SU-DHL-6 (cell line): ENCODE results near the gene C1orf74.

Experiments used
- H2AFZ ChIP-seq: fragments of 200-600 bp; sonication (generic); 2 replicates; pipeline ENCODE4 v1.6.1; 2014; ENCODE audit warnings: low read depth, mild to moderate bottlenecking, moderate library complexity, mixed read lengths, antibody characterized with exemption, low read length; ENCODE audit not compliant: severe bottlenecking
- H3F3A ChIP-seq: fragments of 200-600 bp; shearing (Covaris generic); 2 replicates; pipeline ENCODE4 v1.6.0; 2016; ENCODE audit warnings: antibody characterized with exemption, mild to moderate bottlenecking; ENCODE audit not compliant: insufficient read depth
- H3K27ac ChIP-seq: fragments of 200-600 bp; sonication (generic); 2 replicates; pipeline ENCODE4 v1.5.1; 2016; ENCODE audit warnings: low read depth, mild to moderate bottlenecking, low read length, moderate library complexity, mixed read lengths
- H3K27me3 ChIP-seq: fragments of 200-600 bp; sonication (generic), shearing (Covaris generic); 2 replicates; pipeline ENCODE4 v1.6.0; 2014; ENCODE audit warnings: mild to moderate bottlenecking, low read length
- H3K36me3 ChIP-seq: fragments of 200-600 bp; sonication (generic); 2 replicates; pipeline ENCODE4 v1.6.1; 2014; ENCODE audit warnings: mild to moderate bottlenecking, low read length, mixed read lengths
- H3K4me2 ChIP-seq: fragments of 300-600, 200-600 bp; shearing (Covaris generic), sonication (generic); 2 replicates; pipeline ENCODE4 v1.6.0; 2014; ENCODE audit warnings: low read length, low read depth, mild to moderate bottlenecking; ENCODE audit not compliant: poor library complexity, severe bottlenecking
- H3K4me3 ChIP-seq: fragments of 200-600 bp; sonication (generic); 2 replicates; pipeline ENCODE4 v1.5.1; 2014; ENCODE audit warnings: antibody characterized with exemption, low read length, mild to moderate bottlenecking, mixed read lengths; ENCODE audit not compliant: insufficient read depth, poor library complexity, severe bottlenecking
- H3K79me2 ChIP-seq: fragments of 200-600 bp; sonication (generic); 2 replicates; pipeline ENCODE4 v1.6.1; 2014; ENCODE audit warnings: mild to moderate bottlenecking, low read length, moderate library complexity; ENCODE audit not compliant: insufficient read depth
- H3K9ac ChIP-seq: fragments of 200-600 bp; sonication (generic); 2 replicates; pipeline ENCODE4 v1.7.0; 2014; ENCODE audit warnings: mild to moderate bottlenecking, low read length
- H3K9me2 ChIP-seq: fragments of 200-600 bp; sonication (generic); replicated peaks from 2 replicates; pipeline ENCODE4 v1.6.1; 2014; ENCODE audit warnings: low read length; ENCODE audit not compliant: insufficient read depth
- H3K9me3 ChIP-seq: fragments of 200-600 bp; sonication (generic); 2 replicates; pipeline ENCODE4 v1.6.1; 2014; ENCODE audit warnings: low read length, mixed read lengths; ENCODE audit not compliant: insufficient read depth
- H4K20me1 ChIP-seq: fragments of 200-600 bp; sonication (generic); 2 replicates; pipeline ENCODE4 v1.6.1; 2014; ENCODE audit warnings: low read depth, mild to moderate bottlenecking, antibody characterized with exemption, low read length, moderate library complexity, mixed read lengths
- EZH2phosphoT487 ChIP-seq: fragments of 200-600 bp; sonication (generic), shearing (Covaris generic); conservative IDR thresholded peaks from 2 replicates; pipeline ENCODE4 v1.6.1; 2018; ENCODE audit warnings: mild to moderate bottlenecking, antibody characterized with exemption, low read length, moderate library complexity, mixed read lengths
- TF ChIP-seq, protein P1 (sequence below): fragments of 200-600 bp; sonication (generic); IDR thresholded peaks from one replicate; pipeline ENCODE4 v1.5.1; 2017; ENCODE audit warnings: antibody characterized with exemption, mild to moderate bottlenecking, low read length, moderate library complexity; ENCODE audit not compliant: insufficient read depth, poor library complexity, severe bottlenecking

C1orf74 gene

DNA sequence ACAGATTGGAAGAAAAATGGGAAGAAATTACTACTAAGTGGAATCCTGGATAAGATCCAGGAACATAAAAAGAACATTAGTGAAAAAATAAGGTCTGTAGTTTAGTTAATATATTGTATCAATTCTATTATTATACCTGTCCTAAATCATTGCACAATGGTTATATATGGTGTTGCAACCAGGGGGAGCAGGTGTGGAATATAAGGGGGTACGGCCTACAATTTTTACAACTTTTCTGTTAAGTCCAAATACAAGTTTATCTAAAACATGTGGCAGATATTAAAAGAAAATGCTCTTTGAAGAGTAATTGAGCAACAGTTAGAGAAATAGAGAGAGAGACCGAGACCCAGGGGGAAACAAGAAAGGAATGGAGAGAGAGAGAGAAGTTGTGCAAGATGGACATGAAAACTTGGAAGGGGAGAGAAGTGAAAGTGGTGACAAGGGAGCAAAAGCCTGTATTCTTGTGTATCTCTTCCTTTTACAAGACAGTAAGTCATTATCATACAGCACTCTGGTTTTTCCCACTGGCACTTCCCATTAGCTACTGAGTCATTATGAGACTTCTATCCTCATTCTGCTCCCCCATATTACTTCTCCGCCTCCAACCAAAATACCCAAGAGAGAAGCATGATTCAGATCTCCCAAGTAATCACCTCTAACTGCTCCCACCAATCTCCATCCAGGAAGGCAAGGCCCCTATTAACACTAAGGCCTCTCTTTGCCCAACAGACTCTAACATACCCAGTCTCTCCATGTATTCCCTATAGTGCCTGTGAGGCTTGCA is 50.8 kb downstream of the C1orf74 start:
- H3K27me3 ChIP-seq: 0 out of 2 replicates have a peak, but pooled peaks cover 2% of the 10 kb centered on the region
- H3K27ac ChIP-seq: no peak overlapping the region
- H3K9ac ChIP-seq: no peak overlapping the region
- no peaks in the 10 kb centered on the region for H3K79me2 ChIP-seq
- no peaks in the 10 kb centered on the region for H3K36me3 ChIP-seq
- H3K4me2 ChIP-seq: no peak overlapping the region
- H3K9me2 ChIP-seq: no peaks in the 10 kb centered on the region
- TF ChIP-seq EZH2phosphoT487: no peak
- TF ChIP-seq, protein P1, sequence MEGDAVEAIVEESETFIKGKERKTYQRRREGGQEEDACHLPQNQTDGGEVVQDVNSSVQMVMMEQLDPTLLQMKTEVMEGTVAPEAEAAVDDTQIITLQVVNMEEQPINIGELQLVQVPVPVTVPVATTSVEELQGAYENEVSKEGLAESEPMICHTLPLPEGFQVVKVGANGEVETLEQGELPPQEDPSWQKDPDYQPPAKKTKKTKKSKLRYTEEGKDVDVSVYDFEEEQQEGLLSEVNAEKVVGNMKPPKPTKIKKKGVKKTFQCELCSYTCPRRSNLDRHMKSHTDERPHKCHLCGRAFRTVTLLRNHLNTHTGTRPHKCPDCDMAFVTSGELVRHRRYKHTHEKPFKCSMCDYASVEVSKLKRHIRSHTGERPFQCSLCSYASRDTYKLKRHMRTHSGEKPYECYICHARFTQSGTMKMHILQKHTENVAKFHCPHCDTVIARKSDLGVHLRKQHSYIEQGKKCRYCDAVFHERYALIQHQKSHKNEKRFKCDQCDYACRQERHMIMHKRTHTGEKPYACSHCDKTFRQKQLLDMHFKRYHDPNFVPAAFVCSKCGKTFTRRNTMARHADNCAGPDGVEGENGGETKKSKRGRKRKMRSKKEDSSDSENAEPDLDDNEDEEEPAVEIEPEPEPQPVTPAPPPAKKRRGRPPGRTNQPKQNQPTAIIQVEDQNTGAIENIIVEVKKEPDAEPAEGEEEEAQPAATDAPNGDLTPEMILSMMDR: no peak
- no peak overlapping the region for H3K4me3 ChIP-seq
- H4K20me1 ChIP-seq: no peaks in the 10 kb centered on the region
- no peaks in the 10 kb centered on the region for H3K9me3 ChIP-seq
- H3F3A ChIP-seq: no peaks in the 10 kb centered on the region
- H2AFZ ChIP-seq: no peak overlapping the region

DNA sequence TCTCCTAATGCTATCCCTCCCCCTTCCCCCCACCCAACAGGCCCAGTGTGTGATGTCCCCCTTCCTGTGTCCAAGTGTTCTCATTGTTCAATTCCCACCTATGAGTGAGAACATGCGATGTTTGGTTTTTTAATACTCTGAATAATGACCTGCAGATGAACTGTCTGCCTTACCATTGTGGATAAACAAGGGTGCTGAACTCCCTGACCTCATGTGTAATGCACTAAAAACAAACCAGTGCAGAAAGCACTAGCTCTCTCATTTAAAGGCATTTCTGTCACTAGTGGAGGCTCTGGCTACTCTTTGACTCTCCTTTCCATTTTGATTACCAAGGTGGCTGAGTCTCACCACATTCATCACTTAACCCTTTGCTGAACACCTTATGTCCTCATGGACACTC is 51.6 kb downstream of the C1orf74 start:
- H3K79me2 ChIP-seq: no peaks in the 10 kb centered on the region
- no peaks in the 10 kb centered on the region for H4K20me1 ChIP-seq
- no peak overlapping the region for H3K4me2 ChIP-seq
- no peak overlapping the region for H3K27ac ChIP-seq
- TF ChIP-seq EZH2phosphoT487: no peak
- TF ChIP-seq, protein P1: no peak
- H3F3A ChIP-seq: no peaks in the 10 kb centered on the region
- H3K9me3 ChIP-seq: no peaks in the 10 kb centered on the region
- 0 out of 2 replicates have a peak, but pooled peaks cover 2% of the 10 kb centered on the region for H3K27me3 ChIP-seq
- no peak overlapping the region for H2AFZ ChIP-seq
- H3K4me3 ChIP-seq: no peak overlapping the region
- no peaks in the 10 kb centered on the region for H3K36me3 ChIP-seq
- no peak overlapping the region for H3K9ac ChIP-seq
- no peaks in the 10 kb centered on the region for H3K9me2 ChIP-seq

DNA sequence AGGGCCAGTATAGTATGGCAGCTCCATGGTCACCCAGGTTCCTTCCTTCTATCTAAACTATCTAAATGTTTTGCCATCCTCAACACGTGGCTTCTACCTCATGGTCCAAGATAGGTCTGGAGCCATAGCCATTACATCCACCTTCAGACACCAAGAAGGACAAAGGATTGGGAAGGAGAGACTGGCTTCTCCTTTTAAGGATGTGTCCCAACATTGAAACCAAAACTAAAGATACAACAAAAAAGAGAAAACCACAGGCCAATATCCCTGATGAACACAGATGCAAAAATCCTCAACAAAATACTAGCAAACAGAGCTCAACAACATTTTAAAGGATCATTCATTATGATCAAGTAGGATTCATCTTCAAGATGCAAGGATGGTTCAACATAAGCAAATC is 54.9 kb downstream of the C1orf74 start:
- no peak overlapping the region for H2AFZ ChIP-seq
- no peak overlapping the region for H3K4me3 ChIP-seq
- TF ChIP-seq, protein P1: no peak
- TF ChIP-seq EZH2phosphoT487: no peak
- no peak overlapping the region for H3K4me2 ChIP-seq
- no peaks in the 10 kb centered on the region for H3K9me3 ChIP-seq
- 0 out of 2 replicates have a peak, but pooled peaks cover 2% of the 10 kb centered on the region for H3K27me3 ChIP-seq
- no peak overlapping the region for H3K27ac ChIP-seq
- H3K9me2 ChIP-seq: no peaks in the 10 kb centered on the region
- H3K79me2 ChIP-seq: no peaks in the 10 kb centered on the region
- no peaks in the 10 kb centered on the region for H3F3A ChIP-seq
- no peaks in the 10 kb centered on the region for H4K20me1 ChIP-seq
- H3K36me3 ChIP-seq: no peaks in the 10 kb centered on the region
- no peak overlapping the region for H3K9ac ChIP-seq
